ENCODE results near the gene CT47C1.

Gene CT47C1

DNA sequence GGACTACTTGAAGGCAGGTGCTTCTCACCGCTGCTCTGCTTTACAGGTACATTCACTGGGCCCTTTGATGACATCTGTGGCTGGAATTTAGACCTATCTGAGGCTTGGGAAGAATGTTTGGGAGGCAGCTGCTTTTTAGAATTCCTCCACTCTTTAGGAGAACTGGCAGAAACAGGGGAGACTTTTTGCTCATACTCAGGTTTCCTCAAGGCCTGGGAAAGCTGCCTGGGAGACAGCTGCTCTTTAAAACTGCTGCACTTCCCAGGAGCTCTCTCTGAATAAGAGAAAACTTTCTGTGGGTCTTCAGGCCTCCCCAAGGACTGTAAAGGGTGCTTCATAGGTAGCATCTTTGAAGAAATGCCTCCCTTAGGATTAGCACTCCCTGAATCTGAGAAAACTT, 14.3 kb downstream of the CT47C1 start:
- Histone ChIP-seq H3K36me3 (no peaks in the 10 kb centered on the region), H3K4me3 (ENCODE audit: low read depth, low read length) (no peak overlapping the region), H3K9me3 (no peaks in the 10 kb centered on the region), H3K4me1 (no peaks in the 10 kb centered on the region), H3K27me3 (no peaks in the 10 kb centered on the region)
- DNase-seq, result no peak
- TF ChIP-seq, protein P1, sequence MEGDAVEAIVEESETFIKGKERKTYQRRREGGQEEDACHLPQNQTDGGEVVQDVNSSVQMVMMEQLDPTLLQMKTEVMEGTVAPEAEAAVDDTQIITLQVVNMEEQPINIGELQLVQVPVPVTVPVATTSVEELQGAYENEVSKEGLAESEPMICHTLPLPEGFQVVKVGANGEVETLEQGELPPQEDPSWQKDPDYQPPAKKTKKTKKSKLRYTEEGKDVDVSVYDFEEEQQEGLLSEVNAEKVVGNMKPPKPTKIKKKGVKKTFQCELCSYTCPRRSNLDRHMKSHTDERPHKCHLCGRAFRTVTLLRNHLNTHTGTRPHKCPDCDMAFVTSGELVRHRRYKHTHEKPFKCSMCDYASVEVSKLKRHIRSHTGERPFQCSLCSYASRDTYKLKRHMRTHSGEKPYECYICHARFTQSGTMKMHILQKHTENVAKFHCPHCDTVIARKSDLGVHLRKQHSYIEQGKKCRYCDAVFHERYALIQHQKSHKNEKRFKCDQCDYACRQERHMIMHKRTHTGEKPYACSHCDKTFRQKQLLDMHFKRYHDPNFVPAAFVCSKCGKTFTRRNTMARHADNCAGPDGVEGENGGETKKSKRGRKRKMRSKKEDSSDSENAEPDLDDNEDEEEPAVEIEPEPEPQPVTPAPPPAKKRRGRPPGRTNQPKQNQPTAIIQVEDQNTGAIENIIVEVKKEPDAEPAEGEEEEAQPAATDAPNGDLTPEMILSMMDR (IDR thresholded peaks at IDR 0.05; ENCODE audit: low read depth, low read length), result no peak

DNA sequence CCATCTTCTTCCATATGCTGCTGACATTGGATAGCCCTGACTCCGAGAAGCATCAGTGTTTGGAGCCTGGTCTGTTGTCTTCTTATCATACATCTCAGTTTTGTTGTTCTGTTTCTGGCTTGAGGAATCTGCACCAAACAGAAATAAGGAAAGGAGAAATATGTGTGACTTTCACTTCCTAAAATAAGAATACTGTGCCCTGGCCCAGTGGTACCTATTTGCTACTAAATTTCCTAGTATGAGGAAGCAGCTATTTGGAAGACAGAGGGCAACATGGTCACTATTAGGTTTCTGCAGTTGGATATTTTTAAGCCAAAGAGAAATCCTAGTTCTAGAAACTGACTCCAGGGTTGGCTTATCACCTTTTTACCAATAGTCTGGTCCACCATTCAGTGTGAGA, 16.8 kb downstream of the CT47C1 start:
- Histone ChIP-seq H3K27me3 (no peaks in the 10 kb centered on the region), H3K4me1 (no peaks in the 10 kb centered on the region), H3K9me3 (no peaks in the 10 kb centered on the region), H3K36me3 (no peaks in the 10 kb centered on the region), H3K4me3 (ENCODE audit: low read depth, low read length) (no peak overlapping the region)
- TF ChIP-seq, protein P1 (IDR thresholded peaks at IDR 0.05; ENCODE audit: low read depth, low read length), result no peak
- no peak for DNase-seq

DNA sequence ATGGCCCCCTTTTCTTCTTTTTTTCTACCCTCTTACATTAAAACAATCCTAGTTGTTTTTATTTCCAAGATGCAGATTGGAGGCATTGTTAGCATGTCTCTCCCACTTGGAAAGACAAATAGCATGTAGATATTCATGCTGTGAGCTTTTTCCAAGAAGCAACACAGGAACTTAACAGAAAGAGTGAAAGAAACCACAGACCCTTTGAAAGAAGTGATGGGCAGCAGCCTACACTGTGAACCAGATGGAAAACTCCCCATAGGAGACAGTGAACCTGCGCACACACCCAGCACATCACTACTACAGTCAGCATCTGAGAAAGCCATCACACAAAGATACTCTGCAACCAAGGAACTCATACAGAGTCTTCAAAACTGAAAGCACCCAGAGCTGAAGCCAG, 17.8 kb downstream of the CT47C1 start:
- TF ChIP-seq, protein P1 (IDR thresholded peaks at IDR 0.05; ENCODE audit: low read depth, low read length), result no peak
- Histone ChIP-seq H3K36me3 (no peaks in the 10 kb centered on the region), H3K4me1 (no peaks in the 10 kb centered on the region), H3K9me3 (no peaks in the 10 kb centered on the region), H3K27me3 (no peaks in the 10 kb centered on the region), H3K4me3 (ENCODE audit: low read depth, low read length) (no peak overlapping the region)
- DNase-seq, result no peak

DNA sequence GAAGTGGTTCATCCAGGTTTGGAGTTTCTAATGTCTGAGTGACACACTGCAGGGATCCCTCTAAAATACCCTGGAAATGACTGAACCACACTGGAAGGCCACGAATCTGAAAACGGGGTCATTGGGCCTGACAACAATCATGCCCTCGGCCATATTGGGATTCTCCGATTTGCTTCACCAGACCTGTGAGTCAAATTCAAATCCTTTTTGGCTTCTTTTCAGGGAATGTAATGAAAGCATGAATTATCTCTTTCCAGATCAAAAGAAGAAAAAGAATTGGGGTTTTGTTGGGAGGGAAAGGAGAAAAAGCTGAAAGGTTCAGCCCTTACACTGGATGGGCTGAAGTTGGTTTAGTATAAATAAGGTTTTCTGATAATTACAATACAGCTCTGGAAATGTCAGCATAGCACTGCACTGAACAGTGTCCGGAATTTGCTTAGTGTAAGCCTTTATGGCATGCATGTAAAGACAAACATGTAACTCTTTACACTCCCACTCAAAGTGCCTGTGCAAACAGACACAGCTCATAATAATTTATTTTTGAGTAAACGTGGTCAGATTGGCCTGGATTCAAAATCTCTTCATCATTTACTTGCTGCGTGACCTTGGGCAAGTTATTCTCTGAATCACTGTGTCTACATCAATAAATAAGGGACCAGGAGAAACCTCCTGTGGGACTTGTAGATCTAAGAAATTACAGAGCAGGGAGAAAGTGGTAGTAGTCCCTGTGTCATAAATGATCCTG, 21.4 kb downstream of the CT47C1 start:
- no peaks in the 10 kb centered on the region for H3K9me3 ChIP-seq
- TF ChIP-seq, protein P1 (IDR thresholded peaks at IDR 0.05; ENCODE audit: low read depth, low read length), result no peak
- no peak overlapping the region for H3K4me3 ChIP-seq (ENCODE audit: low read depth, low read length)
- DNase-seq, result no peak
- H3K36me3 ChIP-seq, result no peaks in the 10 kb centered on the region
- H3K4me1 ChIP-seq, result no peaks in the 10 kb centered on the region
- no peaks in the 10 kb centered on the region for H3K27me3 ChIP-seq

DNA sequence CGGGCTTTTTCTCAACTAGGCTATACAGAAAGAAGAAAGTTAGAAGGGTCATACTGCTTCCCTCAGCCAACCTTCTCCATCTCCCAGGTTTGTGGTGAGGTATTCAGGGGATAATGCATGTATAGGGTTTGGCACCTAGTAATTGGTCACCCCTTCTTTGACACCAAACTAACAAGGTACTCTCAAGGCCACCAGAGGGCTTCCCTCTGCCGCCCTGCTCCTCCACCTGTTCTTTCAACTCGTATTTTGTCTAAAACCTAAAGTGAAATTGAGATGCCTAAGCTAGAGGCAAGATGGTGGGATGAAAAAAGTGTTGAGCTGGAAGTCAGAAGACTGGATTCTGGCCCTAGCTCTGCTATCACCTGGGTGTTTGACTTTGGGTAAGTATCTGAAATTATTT, 22.0 kb downstream of the CT47C1 start:
- Histone ChIP-seq H3K4me3 (ENCODE audit: low read depth, low read length) (no peak overlapping the region), H3K9me3 (no peaks in the 10 kb centered on the region), H3K36me3 (no peaks in the 10 kb centered on the region), H3K4me1 (no peaks in the 10 kb centered on the region), H3K27me3 (no peaks in the 10 kb centered on the region)
- TF ChIP-seq, protein P1 (IDR thresholded peaks at IDR 0.05; ENCODE audit: low read depth, low read length), result no peak
- DNase-seq, result no peak

DNA sequence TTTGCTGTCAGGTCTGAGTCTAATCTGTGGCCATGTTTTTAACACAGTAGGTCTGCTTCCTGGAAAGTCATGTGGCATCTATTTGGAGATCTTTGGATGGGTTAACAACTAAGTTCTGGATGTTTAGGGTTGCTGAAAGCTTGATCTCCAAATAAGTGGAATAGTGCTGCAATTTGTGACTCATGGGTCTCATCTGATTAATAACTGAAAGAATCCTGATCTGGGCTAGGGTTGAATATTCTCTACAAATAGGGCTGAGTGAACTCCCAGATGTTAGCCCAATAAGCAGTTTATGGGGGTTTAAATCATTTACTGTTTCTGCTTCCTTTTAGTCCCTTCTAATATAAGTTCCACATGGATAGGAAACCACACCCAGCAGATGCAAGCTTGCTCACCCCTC, 23.1 kb downstream of the CT47C1 start:
- no peak for DNase-seq
- Histone ChIP-seq H3K4me3 (ENCODE audit: low read depth, low read length) (no peak overlapping the region), H3K9me3 (no peaks in the 10 kb centered on the region), H3K36me3 (no peaks in the 10 kb centered on the region), H3K27me3 (no peaks in the 10 kb centered on the region), H3K4me1 (no peaks in the 10 kb centered on the region)
- TF ChIP-seq, protein P1 (IDR thresholded peaks at IDR 0.05; ENCODE audit: low read depth, low read length), result no peak
